ENCODE results near the gene PRSS8.
A peak's percentile ranks its signal among the peaks of the same experiment; 100 is the strongest.

DNA sequence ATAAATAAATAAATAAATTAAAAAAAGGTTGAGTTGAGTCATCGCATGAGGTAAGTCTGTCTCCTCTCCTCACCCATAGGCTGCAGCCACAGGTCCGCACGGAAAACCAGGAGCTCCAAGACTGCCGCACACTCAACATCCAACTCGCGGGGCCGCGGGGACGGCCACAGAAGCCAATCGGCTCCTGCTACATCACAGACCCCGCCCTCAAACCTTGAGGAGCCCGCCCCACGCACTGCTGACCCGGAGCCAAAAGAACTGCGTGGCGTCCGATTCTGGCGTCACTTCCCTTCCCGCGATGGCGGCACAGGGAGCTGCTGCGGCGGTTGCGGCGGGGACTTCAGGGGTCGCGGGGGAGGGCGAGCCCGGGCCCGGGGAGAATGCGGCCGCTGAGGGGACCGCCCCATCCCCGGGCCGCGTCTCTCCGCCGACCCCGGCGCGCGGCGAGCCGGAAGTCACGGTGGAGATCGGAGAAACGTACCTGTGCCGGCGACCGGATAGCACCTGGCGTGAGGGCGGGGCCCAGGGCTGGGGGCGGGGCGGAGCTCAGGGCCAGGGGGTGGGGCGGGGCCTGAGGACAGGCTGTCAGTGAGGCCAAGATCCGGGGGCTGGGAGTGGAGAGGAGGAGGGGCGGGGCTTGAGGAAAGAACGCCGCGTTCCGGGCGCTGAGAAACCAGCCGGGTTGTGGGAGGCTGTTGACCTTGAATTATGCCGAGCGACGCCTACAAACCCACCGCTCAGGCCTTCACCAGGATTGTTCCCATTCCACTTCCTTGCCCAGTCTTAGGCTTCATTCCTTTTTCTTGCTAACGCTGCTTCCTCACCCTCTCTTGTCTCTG, 17.9 kb downstream of the PRSS8 start, which contains the start of gene KAT8:
- TF ChIP-seq POLR2A (IDR thresholded peaks at IDR 0.05) (peak; percentile 95), POLR2AphosphoS5 (IDR thresholded peaks at IDR 0.05) (peak; percentile 90 to 98 (median 98))
- TF ChIP-seq, protein P1, sequence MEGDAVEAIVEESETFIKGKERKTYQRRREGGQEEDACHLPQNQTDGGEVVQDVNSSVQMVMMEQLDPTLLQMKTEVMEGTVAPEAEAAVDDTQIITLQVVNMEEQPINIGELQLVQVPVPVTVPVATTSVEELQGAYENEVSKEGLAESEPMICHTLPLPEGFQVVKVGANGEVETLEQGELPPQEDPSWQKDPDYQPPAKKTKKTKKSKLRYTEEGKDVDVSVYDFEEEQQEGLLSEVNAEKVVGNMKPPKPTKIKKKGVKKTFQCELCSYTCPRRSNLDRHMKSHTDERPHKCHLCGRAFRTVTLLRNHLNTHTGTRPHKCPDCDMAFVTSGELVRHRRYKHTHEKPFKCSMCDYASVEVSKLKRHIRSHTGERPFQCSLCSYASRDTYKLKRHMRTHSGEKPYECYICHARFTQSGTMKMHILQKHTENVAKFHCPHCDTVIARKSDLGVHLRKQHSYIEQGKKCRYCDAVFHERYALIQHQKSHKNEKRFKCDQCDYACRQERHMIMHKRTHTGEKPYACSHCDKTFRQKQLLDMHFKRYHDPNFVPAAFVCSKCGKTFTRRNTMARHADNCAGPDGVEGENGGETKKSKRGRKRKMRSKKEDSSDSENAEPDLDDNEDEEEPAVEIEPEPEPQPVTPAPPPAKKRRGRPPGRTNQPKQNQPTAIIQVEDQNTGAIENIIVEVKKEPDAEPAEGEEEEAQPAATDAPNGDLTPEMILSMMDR (IDR thresholded peaks at IDR 0.05), result no peak
